Activated CD4-positive, alpha-beta T cell treated with anti-CD3 and anti-CD28 coated beads, Interleukin-2, Interleukin-6, amounts not matched to agents 100 ng/mL and 50 ng/mL, durations not matched to agents 16 hours and 8 hours (primary cell): Measurements from ENCODE around the gene PHGDH.
A peak's percentile ranks its signal among the peaks of the same experiment; 100 is the strongest.

ENCODE experiments used
- DNase-seq: peaks from one replicate; pipeline ENCODE4 v3.0.0-alpha.2; 2020

Gene PHGDH

GRCh38 chr1:119732465-119733168, 20.9 kb downstream of the PHGDH start:
- no peak for DNase-seq

- DNase-seq, result no peak
These were observed 22.0 kb downstream of the PHGDH start for GRCh38 chr1:119733754-119734153.

- DNase-seq, result no peak
These were observed 23.5 kb downstream of the PHGDH start for GRCh38 chr1:119735217-119735616.

- no peak for DNase-seq
These were observed 24.9 kb downstream of the PHGDH start for GRCh38 chr1:119736649-119737039.

GRCh38 chr1:119737040-119737682, 25.4 kb downstream of the PHGDH start:
- DNase-seq, result no peak

GRCh38 chr1:119738100-119738720, 26.5 kb downstream of the PHGDH start:
- no peak for DNase-seq

- DNase-seq, result no peak
These were observed 27.4 kb downstream of the PHGDH start for GRCh38 chr1:119739150-119739549.

GRCh38 chr1:119740261-119740660, 28.5 kb downstream of the PHGDH start:
- no peak for DNase-seq

- no peak for DNase-seq
These were observed 29.4 kb downstream of the PHGDH start for GRCh38 chr1:119740896-119741780.

GRCh38 chr1:119742202-119742601, 30.5 kb downstream of the PHGDH start:
- no peak for DNase-seq

- DNase-seq, result no peak
These were observed 30.9 kb downstream of the PHGDH start for GRCh38 chr1:119742677-119743076.

GRCh38 chr1:119743308-119743707, 31.6 kb downstream of the PHGDH start:
- DNase-seq, result no peak

GRCh38 chr1:119743776-119744597, 32.3 kb downstream of the PHGDH start:
- DNase-seq, result peak; percentile 72

- no peak for DNase-seq
These were observed 32.8 kb downstream of the PHGDH start for GRCh38 chr1:119744598-119744942.

- no peak for DNase-seq
These were observed 33.3 kb downstream of the PHGDH start for GRCh38 chr1:119745034-119745433.

GRCh38 chr1:119747451-119747850, 35.7 kb downstream of the PHGDH start:
- DNase-seq, result no peak

GRCh38 chr1:119748040-119748439, 36.3 kb downstream of the PHGDH start:
- DNase-seq, result no peak

- DNase-seq, result no peak
These were observed 40.9 kb downstream of the PHGDH start for GRCh38 chr1:119752592-119752991.

GRCh38 chr1:119758584-119758983, 46.9 kb downstream of the PHGDH start:
- peak; percentile 40 for DNase-seq

- DNase-seq, result no peak
These were observed 50.7 kb downstream of the PHGDH start for GRCh38 chr1:119762409-119762808.

- no peak for DNase-seq
These were observed 51.2 kb downstream of the PHGDH start for GRCh38 chr1:119762953-119763352.

GRCh38 chr1:119764220-119764619, 52.5 kb downstream of the PHGDH start:
- DNase-seq, result no peak
